ENCODE results near the gene PIPOX.
A peak's percentile ranks its signal among the peaks of the same experiment; 100 is the strongest.
"Not testable (repeated sequence)": the region's sequence is repeated elsewhere in the genome, so short reads cannot be mapped to it uniquely, and the experiment has no call there.

The PIPOX gene

DNA sequence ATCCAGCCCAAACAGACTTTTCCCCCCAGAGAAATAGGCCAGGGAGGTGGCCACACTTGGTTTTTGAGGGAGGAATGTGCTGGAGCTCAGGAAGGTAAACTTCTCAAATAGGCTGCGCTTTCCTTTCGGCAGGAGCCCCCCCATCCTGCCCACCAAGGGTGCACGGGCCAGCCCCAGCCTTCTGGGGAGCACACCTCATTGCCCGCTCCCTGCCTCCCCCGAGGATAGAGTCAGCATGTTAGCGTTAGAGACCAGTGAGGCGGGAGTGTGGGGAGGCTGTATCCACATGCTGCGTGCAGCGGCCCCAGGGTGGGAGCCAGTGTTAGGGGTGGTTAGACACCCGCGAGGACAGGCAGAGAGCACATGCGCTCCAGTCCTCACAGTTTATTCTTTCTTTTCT lies 42.3 kb downstream of the PIPOX start:
- H3K14ac ChIP-seq (ENCODE audit: low read length) = peak overlapping the region; percentile 1
- no peak overlapping the region for H4K8ac ChIP-seq (ENCODE audit: low read depth, low read length)
- no peaks in the 10 kb centered on the region for H3K27me3 ChIP-seq (ENCODE audit: control insufficient read depth in 3 of 3, insufficient read depth in 3 of 3, low read depth in 1 of 3, low read length in 3 of 3)

GRCh38 chr17:29086628-29087332 lies 43.8 kb downstream of the PIPOX start:
- Histone ChIP-seq H3K23ac (ENCODE audit: low read depth, low read length, poor library complexity) (no peak overlapping the region), H3K9me3 (replicated peaks in 1 of 2; ENCODE audit: control insufficient read depth in 2 of 2, insufficient read depth in 1 of 2, low read depth in 1 of 2, low read length in 2 of 2) (no peaks in the 10 kb centered on the region), H3K18ac (ENCODE audit: low read length) (peak overlapping the region; percentile 75), H2AK5ac (ENCODE audit: low read depth, low read length) (peak overlapping the region; percentile 32), H3K9ac (ENCODE audit: low read depth, low read length, poor library complexity) (peak overlapping the region; percentile 24), H3K14ac (ENCODE audit: low read length) (no peak overlapping the region), H3K27ac (replicated peaks; ENCODE audit: low read length) (no peak overlapping the region), H3K79me1 (ENCODE audit: low read depth, low read length) (no peaks in the 10 kb centered on the region), H3K4me2 (ENCODE audit: insufficient read depth, low read length, poor library complexity, severe bottlenecking) (no peak overlapping the region), H2AFZ (ENCODE audit: low read length) (no peak overlapping the region), H3K4ac (ENCODE audit: low read length) (no peak overlapping the region), H3K4me3 (ENCODE audit: low read length in 2 of 2) (no peak overlapping the region), H4K8ac (ENCODE audit: low read depth, low read length) (no peak overlapping the region), H3K27me3 (ENCODE audit: control insufficient read depth in 3 of 3, insufficient read depth in 3 of 3, low read depth in 1 of 3, low read length in 3 of 3) (no peaks in the 10 kb centered on the region), H2BK5ac (ENCODE audit: low read length) (no peak overlapping the region), H2BK15ac (ENCODE audit: low read length) (peak overlapping the region; percentile 24), H2BK120ac (ENCODE audit: low read depth, low read length) (no peak overlapping the region), H4K91ac (ENCODE audit: low read depth, low read length, poor library complexity) (peak overlapping the region; percentile 22), H2BK12ac (ENCODE audit: low read length) (no peak overlapping the region), H3K4me1 (ENCODE audit: control insufficient read depth in 2 of 2, insufficient read depth in 1 of 2, low read depth in 1 of 2, low read length in 2 of 2) (peaks cover 19 to 21% of the 10 kb centered on the region in 2 donors), H3K36me3 (replicated peaks in 1 of 2; ENCODE audit: control insufficient read depth in 2 of 2, insufficient read depth in 2 of 2, low read length in 2 of 2) (peaks cover 19 to 53% of the 10 kb centered on the region in 2 donors)
- no CpG with 5 or more reads among the region's 19 CpGs for WGBS, 2 donors (ENCODE audit: extremely low coverage in 2 of 2, insufficient read length in 2 of 2, insufficient replicate concordance in 1 of 2)
- DNase-seq (ENCODE audit: low spot score) = no peak

More for the DNA sequence above, 42.3 kb downstream of the PIPOX start:
- H4K91ac ChIP-seq (ENCODE audit: low read depth, low read length, poor library complexity) = no peak overlapping the region
- no peak overlapping the region for H2BK120ac ChIP-seq (ENCODE audit: low read depth, low read length)
- H3K4me2 ChIP-seq (ENCODE audit: insufficient read depth, low read length, poor library complexity, severe bottlenecking) = no peak overlapping the region
- no CpG with 5 or more reads among the region's 12 CpGs for WGBS, 2 donors (ENCODE audit: extremely low coverage in 2 of 2, insufficient read length in 2 of 2, insufficient replicate concordance in 1 of 2)
- H3K18ac ChIP-seq (ENCODE audit: low read length) = peak overlapping the region; percentile 84
- H3K27ac ChIP-seq (replicated peaks; ENCODE audit: low read length) = no peak overlapping the region
- H3K23ac ChIP-seq (ENCODE audit: low read depth, low read length, poor library complexity) = no peak overlapping the region
- H2BK5ac ChIP-seq (ENCODE audit: low read length) = no peak overlapping the region
- no peak overlapping the region for H2BK15ac ChIP-seq (ENCODE audit: low read length)
- H3K9ac ChIP-seq (ENCODE audit: low read depth, low read length, poor library complexity) = no peak overlapping the region
- H3K4ac ChIP-seq (ENCODE audit: low read length) = no peak overlapping the region
- no peak overlapping the region for H2BK12ac ChIP-seq (ENCODE audit: low read length)
- H2AK5ac ChIP-seq (ENCODE audit: low read depth, low read length) = peak overlapping the region; percentile 8
- H3K79me1 ChIP-seq (ENCODE audit: low read depth, low read length) = no peaks in the 10 kb centered on the region
- no peak overlapping the region for H2AFZ ChIP-seq (ENCODE audit: low read length)
- no peak for DNase-seq (ENCODE audit: low spot score)
- no peaks in the 10 kb centered on the region for H3K9me3 ChIP-seq (replicated peaks in 1 of 2; ENCODE audit: control insufficient read depth in 2 of 2, insufficient read depth in 1 of 2, low read depth in 1 of 2, low read length in 2 of 2)
- peaks cover 21 to 57% of the 10 kb centered on the region in 2 donors for H3K36me3 ChIP-seq (replicated peaks in 1 of 2; ENCODE audit: control insufficient read depth in 2 of 2, insufficient read depth in 2 of 2, low read length in 2 of 2)
- peaks cover 6 to 14% of the 10 kb centered on the region in 2 donors for H3K4me1 ChIP-seq (ENCODE audit: control insufficient read depth in 2 of 2, insufficient read depth in 1 of 2, low read depth in 1 of 2, low read length in 2 of 2)
- no peak overlapping the region for H3K4me3 ChIP-seq (ENCODE audit: low read length in 2 of 2)

DNA sequence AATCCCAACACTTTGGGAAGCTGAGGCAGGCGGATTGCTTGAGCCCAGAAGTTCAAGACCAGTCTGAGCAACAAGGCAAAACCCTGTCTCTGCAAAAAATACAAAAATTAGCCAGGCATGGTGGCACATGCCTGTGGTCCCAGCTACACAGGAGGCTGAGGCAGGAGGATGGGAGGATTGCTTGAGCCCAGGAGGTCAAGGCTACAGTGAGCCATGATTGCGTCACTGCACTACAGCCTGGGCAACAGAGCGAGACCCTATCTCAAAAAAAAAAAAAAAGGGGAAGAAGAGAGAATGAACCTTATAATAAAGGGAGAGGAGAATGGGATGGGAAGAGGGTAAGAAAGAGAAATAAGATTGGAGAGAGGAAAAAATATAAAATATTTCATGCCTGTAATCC lies 45.8 kb downstream of the PIPOX start:
- H3K18ac ChIP-seq (ENCODE audit: low read length); H3K9ac ChIP-seq (ENCODE audit: low read depth, low read length, poor library complexity); H3K27me3 ChIP-seq (ENCODE audit: control insufficient read depth in 3 of 3, insufficient read depth in 3 of 3, low read depth in 1 of 3, low read length in 3 of 3); H2AK5ac ChIP-seq (ENCODE audit: low read depth, low read length); H3K14ac ChIP-seq (ENCODE audit: low read length); H2BK15ac ChIP-seq (ENCODE audit: low read length); DNase-seq (ENCODE audit: low spot score); H3K4me2 ChIP-seq (ENCODE audit: insufficient read depth, low read length, poor library complexity, severe bottlenecking); H2BK5ac ChIP-seq (ENCODE audit: low read length); H3K4ac ChIP-seq (ENCODE audit: low read length); H3K9me3 ChIP-seq (replicated peaks in 1 of 2; ENCODE audit: control insufficient read depth in 2 of 2, insufficient read depth in 1 of 2, low read depth in 1 of 2, low read length in 2 of 2); H4K91ac ChIP-seq (ENCODE audit: low read depth, low read length, poor library complexity); H4K8ac ChIP-seq (ENCODE audit: low read depth, low read length); H3K27ac ChIP-seq (replicated peaks; ENCODE audit: low read length); H3K4me3 ChIP-seq (ENCODE audit: low read length in 2 of 2); H2BK12ac ChIP-seq (ENCODE audit: low read length); H2BK120ac ChIP-seq (ENCODE audit: low read depth, low read length); H2AFZ ChIP-seq (ENCODE audit: low read length); H3K79me1 ChIP-seq (ENCODE audit: low read depth, low read length); H3K23ac ChIP-seq (ENCODE audit: low read depth, low read length, poor library complexity): not testable (repeated sequence)
- WGBS, 2 donors (ENCODE audit: extremely low coverage in 2 of 2, insufficient read length in 2 of 2, insufficient replicate concordance in 1 of 2) = no CpG with 5 or more reads among the region's 3 CpGs
- Histone ChIP-seq H3K36me3 (replicated peaks in 1 of 2; ENCODE audit: control insufficient read depth in 2 of 2, insufficient read depth in 2 of 2, low read length in 2 of 2) (peaks cover 24 to 66% of the 10 kb centered on the region in 2 donors), H3K4me1 (ENCODE audit: control insufficient read depth in 2 of 2, insufficient read depth in 1 of 2, low read depth in 1 of 2, low read length in 2 of 2) (peaks cover 21 to 23% of the 10 kb centered on the region in 2 donors)

DNA sequence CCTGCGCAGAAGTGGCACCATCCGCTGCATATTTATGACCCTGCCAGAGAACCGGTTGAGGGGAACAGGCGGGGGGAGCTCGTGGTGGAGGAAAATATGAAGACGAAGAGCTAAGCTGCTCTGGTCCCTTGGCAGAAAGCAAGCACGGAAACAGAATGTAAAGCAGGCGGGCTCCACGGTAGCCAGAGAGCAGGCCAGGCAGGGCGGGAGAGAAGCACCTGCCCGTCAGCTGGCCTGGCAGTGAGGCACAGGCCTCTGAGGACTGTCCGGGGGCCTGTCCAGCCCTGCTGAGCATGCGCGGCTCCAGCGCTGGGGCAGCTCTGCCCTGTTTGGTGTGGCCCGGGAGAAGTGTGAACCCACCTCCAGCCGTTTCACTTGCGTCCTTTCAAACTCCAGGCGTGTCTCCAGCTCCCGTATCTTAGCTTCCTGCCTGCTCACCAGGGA lies 46.7 kb downstream of the PIPOX start:
- no peak overlapping the region for H3K23ac ChIP-seq (ENCODE audit: low read depth, low read length, poor library complexity)
- no peak overlapping the region for H2AK5ac ChIP-seq (ENCODE audit: low read depth, low read length)
- H3K4me1 ChIP-seq (ENCODE audit: control insufficient read depth in 2 of 2, insufficient read depth in 1 of 2, low read depth in 1 of 2, low read length in 2 of 2) = peaks cover 21 to 23% of the 10 kb centered on the region in 2 donors
- H2BK12ac ChIP-seq (ENCODE audit: low read length) = no peak overlapping the region
- H2BK120ac ChIP-seq (ENCODE audit: low read depth, low read length) = no peak overlapping the region
- no peak overlapping the region for H3K27ac ChIP-seq (replicated peaks; ENCODE audit: low read length)
- H3K9ac ChIP-seq (ENCODE audit: low read depth, low read length, poor library complexity) = no peak overlapping the region
- no peak overlapping the region for H3K14ac ChIP-seq (ENCODE audit: low read length)
- H2BK5ac ChIP-seq (ENCODE audit: low read length) = no peak overlapping the region
- no peak overlapping the region for H2AFZ ChIP-seq (ENCODE audit: low read length)
- H3K18ac ChIP-seq (ENCODE audit: low read length) = no peak overlapping the region
- no peaks in the 10 kb centered on the region for H3K9me3 ChIP-seq (replicated peaks in 1 of 2; ENCODE audit: control insufficient read depth in 2 of 2, insufficient read depth in 1 of 2, low read depth in 1 of 2, low read length in 2 of 2)
- no CpG with 5 or more reads among the region's 20 CpGs for WGBS, 2 donors (ENCODE audit: extremely low coverage in 2 of 2, insufficient read length in 2 of 2, insufficient replicate concordance in 1 of 2)
- H3K4ac ChIP-seq (ENCODE audit: low read length) = no peak overlapping the region
- no peaks in the 10 kb centered on the region for H3K79me1 ChIP-seq (ENCODE audit: low read depth, low read length)
- no peak overlapping the region for H3K4me2 ChIP-seq (ENCODE audit: insufficient read depth, low read length, poor library complexity, severe bottlenecking)
- H3K36me3 ChIP-seq (replicated peaks in 1 of 2; ENCODE audit: control insufficient read depth in 2 of 2, insufficient read depth in 2 of 2, low read length in 2 of 2) = peaks cover 28 to 70% of the 10 kb centered on the region in 2 donors
- no peak for DNase-seq (ENCODE audit: low spot score)
- no peaks in the 10 kb centered on the region for H3K27me3 ChIP-seq (ENCODE audit: control insufficient read depth in 3 of 3, insufficient read depth in 3 of 3, low read depth in 1 of 3, low read length in 3 of 3)
- H4K91ac ChIP-seq (ENCODE audit: low read depth, low read length, poor library complexity) = no peak overlapping the region
- H2BK15ac ChIP-seq (ENCODE audit: low read length) = no peak overlapping the region
- H3K4me3 ChIP-seq (ENCODE audit: low read length in 2 of 2) = no peak overlapping the region
- H4K8ac ChIP-seq (ENCODE audit: low read depth, low read length) = no peak overlapping the region

Measured in neuronal stem cell (in vitro differentiated cells).